Esophagus squamous epithelium (tissue), 4 donors: ENCODE data around the gene RER1.

Experiments used
- POLR2A ChIP-seq, 4 donors: fragments of 450-650 bp; IDR thresholded peaks; one replicate each; pipeline ENCODE4 v1.6.1; 2017; ENCODE audit warnings: antibody characterized with exemption in 4 of 4, mild to moderate bottlenecking in 4 of 4, moderate library complexity in 3 of 4
- TF ChIP-seq, protein P1 (sequence below), 6 experiments: fragments of 450-650 bp in 4 of 6; fragments of 200-600 bp in 2 of 6; sonication (generic) in 2 of 6; IDR thresholded peaks; one replicate each; pipeline ENCODE4 v1.5.1; 2016 to 2019; ENCODE audit warnings: antibody characterized with exemption in 6 of 6, mild to moderate bottlenecking in 4 of 6, moderate library complexity in 4 of 6

DNA sequence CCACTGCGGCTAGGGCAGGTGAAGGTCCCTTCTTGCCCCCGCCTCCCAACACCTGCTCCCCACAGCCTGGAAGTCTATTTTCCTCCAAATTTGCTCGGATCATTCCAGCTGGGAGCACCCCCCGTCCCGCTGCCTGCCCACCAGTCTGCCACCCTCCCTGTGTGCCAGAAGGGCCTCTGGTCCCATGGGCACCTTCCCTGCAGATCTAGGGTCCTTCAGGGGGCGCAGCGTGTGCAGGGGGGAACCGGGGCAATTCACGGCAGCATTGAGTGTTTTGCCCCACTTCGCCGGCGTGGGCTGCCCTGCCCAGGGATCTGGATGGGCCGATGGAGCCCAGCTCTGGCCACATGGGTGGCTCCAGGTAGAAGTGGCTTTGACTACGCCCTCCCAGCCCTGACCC is 47.0 kb downstream of the RER1 start:
- TF ChIP-seq, protein P1, sequence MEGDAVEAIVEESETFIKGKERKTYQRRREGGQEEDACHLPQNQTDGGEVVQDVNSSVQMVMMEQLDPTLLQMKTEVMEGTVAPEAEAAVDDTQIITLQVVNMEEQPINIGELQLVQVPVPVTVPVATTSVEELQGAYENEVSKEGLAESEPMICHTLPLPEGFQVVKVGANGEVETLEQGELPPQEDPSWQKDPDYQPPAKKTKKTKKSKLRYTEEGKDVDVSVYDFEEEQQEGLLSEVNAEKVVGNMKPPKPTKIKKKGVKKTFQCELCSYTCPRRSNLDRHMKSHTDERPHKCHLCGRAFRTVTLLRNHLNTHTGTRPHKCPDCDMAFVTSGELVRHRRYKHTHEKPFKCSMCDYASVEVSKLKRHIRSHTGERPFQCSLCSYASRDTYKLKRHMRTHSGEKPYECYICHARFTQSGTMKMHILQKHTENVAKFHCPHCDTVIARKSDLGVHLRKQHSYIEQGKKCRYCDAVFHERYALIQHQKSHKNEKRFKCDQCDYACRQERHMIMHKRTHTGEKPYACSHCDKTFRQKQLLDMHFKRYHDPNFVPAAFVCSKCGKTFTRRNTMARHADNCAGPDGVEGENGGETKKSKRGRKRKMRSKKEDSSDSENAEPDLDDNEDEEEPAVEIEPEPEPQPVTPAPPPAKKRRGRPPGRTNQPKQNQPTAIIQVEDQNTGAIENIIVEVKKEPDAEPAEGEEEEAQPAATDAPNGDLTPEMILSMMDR (IDR thresholded peaks at IDR 0.05): no peak
- TF ChIP-seq POLR2A (IDR thresholded peaks at IDR 0.05): no peak
